DND-41 (cell line): ENCODE results near the gene NECTIN2.

Source experiments
- ATAC-seq: fragments of 200-7000 bp; cut with Tn5 transposase; 3 replicates; pipeline ENCODE4 v1.9.1; 2021; ENCODE audit warnings: low read depth; ENCODE audit not compliant: insufficient read depth
- DNase-seq: peaks from one replicate; pipeline ENCODE4 v3.0.0-alpha.2; 2020
- H2AFZ ChIP-seq: 2 replicates; pipeline ENCODE4 v1.6.0; 2012; ENCODE audit warnings: low read depth, low read length
- H3K27ac ChIP-seq: 2 replicates; pipeline ENCODE4 v1.5.1; 2012; ENCODE audit warnings: low read length, inconsistent platforms
- H3K27me3 ChIP-seq: fragments of 200-600 bp; sonication (generic); 2 replicates; pipeline ENCODE4 v1.6.0; 2012; ENCODE audit warnings: low read length, mild to moderate bottlenecking, inconsistent platforms; ENCODE audit not compliant: insufficient read depth, poor library complexity
- H3K36me3 ChIP-seq: 2 replicates; pipeline ENCODE4 v1.5.1; 2012; ENCODE audit warnings: low read length, inconsistent platforms; ENCODE audit not compliant: insufficient read depth
- H3K4me1 ChIP-seq: 2 replicates; pipeline ENCODE4 v1.5.1; 2012; ENCODE audit warnings: mild to moderate bottlenecking, low read length; ENCODE audit not compliant: insufficient read depth
- H3K4me2 ChIP-seq: 2 replicates; pipeline ENCODE4 v1.6.0; 2012; ENCODE audit warnings: mild to moderate bottlenecking, moderate library complexity, low read length, inconsistent platforms; ENCODE audit not compliant: insufficient read depth
- H3K4me3 ChIP-seq, 2 experiments: fragments of 200-600 bp in 1 of 2; shearing (Covaris generic) in 1 of 2; 2 replicates each; pipeline ENCODE4 v1.5.1; 2012 to 2016; ENCODE audit warnings: inconsistent platforms in 2 of 2, low read length in 2 of 2, mild to moderate bottlenecking in 2 of 2, low read depth in 1 of 2, moderate library complexity in 1 of 2
- H3K79me2 ChIP-seq: 2 replicates; pipeline ENCODE4 v1.6.0; 2012; ENCODE audit warnings: low read length, inconsistent platforms; ENCODE audit not compliant: insufficient read depth
- H3K9ac ChIP-seq: 2 replicates; pipeline ENCODE4 v1.6.0; 2012; ENCODE audit warnings: low read depth, mild to moderate bottlenecking, inconsistent platforms, low read length, moderate library complexity
- H3K9me3 ChIP-seq: 2 replicates; pipeline ENCODE4 v1.5.1; 2012; ENCODE audit warnings: low read length, moderate library complexity, mild to moderate bottlenecking, inconsistent platforms; ENCODE audit not compliant: insufficient read depth, severe bottlenecking
- H4K20me1 ChIP-seq: 2 replicates; pipeline ENCODE4 v1.6.0; 2012; ENCODE audit warnings: low read length; ENCODE audit not compliant: insufficient read depth
- CTCF ChIP-seq: IDR thresholded peaks from 2 replicates; pipeline ENCODE4 v1.5.1; 2012; ENCODE audit warnings: borderline replicate concordance, low read length, moderate library complexity, mild to moderate bottlenecking; ENCODE audit not compliant: poor library complexity, severe bottlenecking; ENCODE audit errors: extremely low read depth
- EZH2 ChIP-seq: IDR thresholded peaks from 3 replicates; pipeline ENCODE4 v1.6.1; 2012; ENCODE audit warnings: borderline replicate concordance, low read depth, mild to moderate bottlenecking, moderate library complexity, low read length, inconsistent platforms; ENCODE audit not compliant: severe bottlenecking

The NECTIN2 gene

GRCh38 chr19:44865196-44865767 lies 19.2 kb downstream of the NECTIN2 start:
- Histone ChIP-seq H3K4me3 (no peak overlapping the region), H3K27me3 (no peaks in the 10 kb centered on the region), H3K27ac (no peak overlapping the region), H3K79me2 (no peaks in the 10 kb centered on the region), H3K4me1 (no peaks in the 10 kb centered on the region), H4K20me1 (no peaks in the 10 kb centered on the region), H3K36me3 (no peaks in the 10 kb centered on the region), H3K9ac (no peak overlapping the region), H3K9me3 (no peaks in the 10 kb centered on the region), H3K4me2 (no peak overlapping the region), H2AFZ (no peak overlapping the region)
- TF ChIP-seq EZH2, result no peak
- no peak for TF ChIP-seq CTCF
- ATAC-seq, result no peak
- no peak for DNase-seq

GRCh38 chr19:44866664-44867063 lies 20.6 kb downstream of the NECTIN2 start:
- H3K4me1 ChIP-seq, result no peaks in the 10 kb centered on the region
- H2AFZ ChIP-seq, result no peak overlapping the region
- H3K9me3 ChIP-seq, result no peaks in the 10 kb centered on the region
- no peaks in the 10 kb centered on the region for H3K36me3 ChIP-seq
- no peak overlapping the region for H3K9ac ChIP-seq
- no peaks in the 10 kb centered on the region for H3K79me2 ChIP-seq
- H4K20me1 ChIP-seq, result no peaks in the 10 kb centered on the region
- no peak overlapping the region for H3K4me3 ChIP-seq
- no peak overlapping the region for H3K4me2 ChIP-seq
- ATAC-seq (no peak), DNase-seq (no peak)
- no peaks in the 10 kb centered on the region for H3K27me3 ChIP-seq
- TF ChIP-seq EZH2 (no peak), CTCF (no peak)
- no peak overlapping the region for H3K27ac ChIP-seq

GRCh38 chr19:44867578-44867977 lies 21.5 kb downstream of the NECTIN2 start:
- Histone ChIP-seq H3K4me2 (no peak overlapping the region), H3K4me3 (no peak overlapping the region), H2AFZ (no peak overlapping the region), H3K9me3 (no peaks in the 10 kb centered on the region), H3K36me3 (no peaks in the 10 kb centered on the region), H3K9ac (no peak overlapping the region), H3K4me1 (no peaks in the 10 kb centered on the region), H3K27ac (no peak overlapping the region), H4K20me1 (no peaks in the 10 kb centered on the region), H3K27me3 (no peaks in the 10 kb centered on the region), H3K79me2 (no peaks in the 10 kb centered on the region)
- no peak for ATAC-seq
- no peak for DNase-seq
- TF ChIP-seq EZH2, result no peak
- TF ChIP-seq CTCF, result no peak
